DND-41 (cell line): ENCODE results near the gene LCNL1.

Experiments used
- EZH2 ChIP-seq: IDR thresholded peaks from 3 replicates; pipeline ENCODE4 v1.6.1; 2012; ENCODE audit warnings: borderline replicate concordance, low read depth, mild to moderate bottlenecking, moderate library complexity, low read length, inconsistent platforms; ENCODE audit not compliant: severe bottlenecking
- TF ChIP-seq, protein P1 (sequence below): IDR thresholded peaks from 2 replicates; pipeline ENCODE4 v1.5.1; 2012; ENCODE audit warnings: borderline replicate concordance, low read length, moderate library complexity, mild to moderate bottlenecking; ENCODE audit not compliant: poor library complexity, severe bottlenecking; ENCODE audit errors: extremely low read depth

DNA sequence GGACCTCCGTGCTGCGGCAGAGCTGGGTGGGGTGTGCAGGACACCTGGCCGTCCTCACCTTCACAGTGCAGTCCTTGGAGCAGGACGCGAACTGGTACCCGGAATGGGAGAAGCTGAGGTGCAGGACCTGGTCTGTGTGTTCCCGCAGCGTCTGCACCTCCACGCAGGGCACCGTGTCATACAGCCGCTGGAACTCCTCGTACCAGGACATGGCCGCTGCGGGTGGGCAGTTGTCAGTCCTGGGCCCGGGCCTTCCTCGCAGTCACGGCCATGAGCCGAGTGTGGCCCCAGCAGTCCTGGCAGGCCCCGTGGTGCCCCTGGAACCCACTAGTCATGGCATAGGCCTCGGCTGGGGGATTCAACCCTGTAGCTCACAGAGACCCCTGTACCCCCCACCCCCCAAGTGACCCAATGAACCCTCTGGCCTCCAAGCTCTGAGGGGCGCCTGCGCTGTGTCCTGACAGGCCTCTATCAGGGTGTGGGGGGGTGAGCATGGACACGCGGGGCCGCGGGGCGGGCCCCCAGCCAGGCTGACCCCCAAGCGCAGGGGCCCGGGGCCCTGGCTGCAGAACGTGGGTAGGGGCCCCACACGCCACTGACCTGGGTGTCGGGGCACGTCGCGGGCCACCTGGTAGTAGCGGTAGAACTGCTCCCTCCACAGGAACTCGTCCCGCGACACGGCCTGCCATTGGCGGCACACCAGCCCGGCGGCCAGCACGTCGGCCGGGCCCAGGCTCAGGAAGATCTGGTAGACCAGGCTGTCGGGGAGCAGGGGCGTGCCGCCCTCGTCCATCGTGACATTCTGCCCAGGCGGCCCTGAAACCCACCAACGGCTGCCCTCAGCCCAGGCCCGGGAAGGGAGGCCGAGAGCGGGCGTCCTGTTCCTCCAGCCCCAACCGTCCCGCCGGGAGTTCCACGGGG lies 39.2 kb upstream of the LCNL1 start:
- TF ChIP-seq, protein P1, sequence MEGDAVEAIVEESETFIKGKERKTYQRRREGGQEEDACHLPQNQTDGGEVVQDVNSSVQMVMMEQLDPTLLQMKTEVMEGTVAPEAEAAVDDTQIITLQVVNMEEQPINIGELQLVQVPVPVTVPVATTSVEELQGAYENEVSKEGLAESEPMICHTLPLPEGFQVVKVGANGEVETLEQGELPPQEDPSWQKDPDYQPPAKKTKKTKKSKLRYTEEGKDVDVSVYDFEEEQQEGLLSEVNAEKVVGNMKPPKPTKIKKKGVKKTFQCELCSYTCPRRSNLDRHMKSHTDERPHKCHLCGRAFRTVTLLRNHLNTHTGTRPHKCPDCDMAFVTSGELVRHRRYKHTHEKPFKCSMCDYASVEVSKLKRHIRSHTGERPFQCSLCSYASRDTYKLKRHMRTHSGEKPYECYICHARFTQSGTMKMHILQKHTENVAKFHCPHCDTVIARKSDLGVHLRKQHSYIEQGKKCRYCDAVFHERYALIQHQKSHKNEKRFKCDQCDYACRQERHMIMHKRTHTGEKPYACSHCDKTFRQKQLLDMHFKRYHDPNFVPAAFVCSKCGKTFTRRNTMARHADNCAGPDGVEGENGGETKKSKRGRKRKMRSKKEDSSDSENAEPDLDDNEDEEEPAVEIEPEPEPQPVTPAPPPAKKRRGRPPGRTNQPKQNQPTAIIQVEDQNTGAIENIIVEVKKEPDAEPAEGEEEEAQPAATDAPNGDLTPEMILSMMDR = no peak
- no peak for TF ChIP-seq EZH2
